VCaP (cell line): ENCODE results near the gene TENT4B.

ENCODE experiments used
- H3K27ac ChIP-seq: fragments of 450-650 bp; 2 replicates; pipeline ENCODE4 v1.5.1; 2017
- TF ChIP-seq, protein P1 (sequence below): fragments of 450-650 bp; conservative IDR thresholded peaks from 2 replicates; pipeline ENCODE4 v1.5.1; 2017; ENCODE audit warnings: mild to moderate bottlenecking, moderate library complexity

The TENT4B gene

GRCh38 chr16:50248845-50249244, 95.7 kb downstream of the TENT4B start:
- TF ChIP-seq, protein P1, sequence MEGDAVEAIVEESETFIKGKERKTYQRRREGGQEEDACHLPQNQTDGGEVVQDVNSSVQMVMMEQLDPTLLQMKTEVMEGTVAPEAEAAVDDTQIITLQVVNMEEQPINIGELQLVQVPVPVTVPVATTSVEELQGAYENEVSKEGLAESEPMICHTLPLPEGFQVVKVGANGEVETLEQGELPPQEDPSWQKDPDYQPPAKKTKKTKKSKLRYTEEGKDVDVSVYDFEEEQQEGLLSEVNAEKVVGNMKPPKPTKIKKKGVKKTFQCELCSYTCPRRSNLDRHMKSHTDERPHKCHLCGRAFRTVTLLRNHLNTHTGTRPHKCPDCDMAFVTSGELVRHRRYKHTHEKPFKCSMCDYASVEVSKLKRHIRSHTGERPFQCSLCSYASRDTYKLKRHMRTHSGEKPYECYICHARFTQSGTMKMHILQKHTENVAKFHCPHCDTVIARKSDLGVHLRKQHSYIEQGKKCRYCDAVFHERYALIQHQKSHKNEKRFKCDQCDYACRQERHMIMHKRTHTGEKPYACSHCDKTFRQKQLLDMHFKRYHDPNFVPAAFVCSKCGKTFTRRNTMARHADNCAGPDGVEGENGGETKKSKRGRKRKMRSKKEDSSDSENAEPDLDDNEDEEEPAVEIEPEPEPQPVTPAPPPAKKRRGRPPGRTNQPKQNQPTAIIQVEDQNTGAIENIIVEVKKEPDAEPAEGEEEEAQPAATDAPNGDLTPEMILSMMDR: no peak

DNA sequence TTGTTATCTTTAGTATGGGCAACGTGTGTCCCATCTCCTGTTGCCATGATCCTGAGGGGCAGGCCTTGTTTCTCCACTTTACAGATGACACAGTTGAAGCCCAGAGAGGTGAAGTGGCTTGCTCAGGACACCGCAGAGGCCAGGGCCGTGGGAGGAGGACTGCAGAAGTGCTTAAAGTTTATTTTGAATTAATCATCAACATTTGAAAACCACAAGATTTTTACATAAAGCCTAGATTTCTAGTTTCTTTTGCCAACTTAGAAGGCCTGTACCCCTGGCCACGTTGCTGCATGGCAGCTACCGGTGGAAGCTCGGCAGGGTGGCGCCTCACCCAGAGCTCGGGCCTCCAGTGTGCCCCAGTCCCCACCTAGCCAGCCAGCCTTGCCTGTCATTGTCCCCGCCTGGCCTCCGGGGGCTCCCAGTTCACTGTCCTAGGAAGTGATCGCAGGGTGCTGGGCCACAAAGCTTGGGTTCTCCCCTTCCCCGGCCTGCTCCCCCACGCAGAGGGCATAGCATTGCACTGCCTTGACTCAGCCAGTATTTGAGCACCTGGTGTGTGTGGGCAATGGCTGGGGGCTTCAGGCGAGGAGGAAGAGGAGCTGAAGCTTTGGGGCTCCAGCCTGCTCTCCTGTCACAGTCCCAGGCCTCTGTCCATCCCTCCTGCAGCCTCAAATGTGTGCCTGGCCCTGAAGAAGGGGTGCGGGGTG, 98.4 kb downstream of the TENT4B start:
- H3K27ac ChIP-seq: no peak overlapping the region
- TF ChIP-seq, protein P1: no peak

More at GRCh38 chr16:50248845-50249244, 95.7 kb downstream of the TENT4B start:
- no peak overlapping the region for H3K27ac ChIP-seq

DNA sequence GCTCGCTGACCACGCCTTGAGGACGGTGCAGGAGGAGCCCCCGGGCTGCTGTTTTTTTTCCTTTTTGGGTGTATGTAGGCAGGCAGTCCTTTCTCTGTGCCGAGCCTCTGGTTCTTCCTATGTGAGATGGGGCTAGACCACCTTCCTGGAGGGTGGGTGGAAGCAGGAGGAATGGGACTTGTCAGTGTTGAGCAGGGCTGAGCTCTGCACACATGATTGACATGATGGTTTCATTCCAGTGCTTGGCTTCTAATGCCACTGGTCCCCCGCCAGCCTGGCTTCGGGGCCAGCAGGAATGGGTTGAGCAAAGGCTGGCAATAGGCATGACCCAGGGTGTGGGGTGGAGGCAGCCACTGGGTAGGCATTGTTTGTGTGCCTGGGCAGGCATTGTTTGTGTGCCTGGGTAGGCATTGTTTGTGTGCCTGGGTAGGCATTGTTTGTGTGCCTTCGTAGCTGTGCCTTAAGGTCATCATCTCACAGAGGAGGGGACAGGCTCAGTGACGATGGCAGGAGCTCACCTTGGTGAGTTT, 99.0 kb downstream of the TENT4B start:
- TF ChIP-seq, protein P1: no peak
- no peak overlapping the region for H3K27ac ChIP-seq

GRCh38 chr16:50252874-50253513, 99.9 kb downstream of the TENT4B start:
- TF ChIP-seq, protein P1: no peak

DNA sequence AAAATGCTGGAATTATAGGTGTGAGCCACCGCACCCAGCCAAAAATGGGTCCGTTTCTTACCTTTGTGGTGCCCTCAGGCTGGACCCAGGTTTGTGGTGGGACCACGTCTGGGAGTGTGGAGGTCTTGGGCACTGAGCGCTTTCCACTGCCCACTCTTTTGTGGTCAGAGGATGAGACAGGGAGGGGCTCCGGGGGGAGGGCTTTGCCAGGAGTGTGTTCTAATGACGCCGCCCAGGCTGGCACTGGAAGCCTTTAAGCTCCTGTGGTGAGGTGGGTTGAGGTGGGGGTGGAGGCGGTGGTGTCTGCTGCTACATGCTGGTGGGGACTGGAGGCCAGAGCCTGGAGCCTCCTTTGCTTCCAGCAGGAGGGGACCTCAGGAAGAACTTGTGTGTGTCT, 100.4 kb downstream of the TENT4B start:
- no peak overlapping the region for H3K27ac ChIP-seq
- TF ChIP-seq, protein P1: no peak

More at GRCh38 chr16:50252874-50253513, 99.9 kb downstream of the TENT4B start:
- no peak overlapping the region for H3K27ac ChIP-seq

GRCh38 chr16:50254072-50254471, 101.0 kb downstream of the TENT4B start:
- TF ChIP-seq, protein P1: no peak
- no peak overlapping the region for H3K27ac ChIP-seq

GRCh38 chr16:50255538-50255937, 102.4 kb downstream of the TENT4B start:
- no peak overlapping the region for H3K27ac ChIP-seq
- TF ChIP-seq, protein P1: no peak
